ENCODE data around the gene MCTP1. TPM values are rescaled to one million over a fixed set of nuclear protein-coding genes. Genes with fewer than 3 reads are reported as not detected.

MCTP1 gene
- total RNA-seq, 4 donors from 2014 or later, result 5.7 to 33.5 (median 17.4) TPM

DNA sequence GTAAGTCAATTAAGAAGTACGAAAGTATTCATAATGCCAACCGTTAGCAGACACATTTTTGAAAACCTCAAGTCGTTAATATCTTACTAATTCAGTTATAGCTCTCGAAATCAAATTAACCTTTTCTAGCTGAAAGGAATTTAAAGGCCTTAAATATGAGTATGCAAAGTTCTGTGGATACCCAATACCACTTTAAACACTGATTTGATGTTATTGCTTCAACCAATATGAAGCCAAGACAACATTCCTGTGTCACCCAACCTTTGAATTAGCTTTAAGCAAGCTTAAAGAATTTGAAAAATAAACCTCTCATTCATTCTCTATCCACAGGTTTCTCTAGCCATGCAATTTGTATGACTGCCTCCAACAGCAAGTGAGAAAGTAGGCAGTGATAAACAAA is 204.5 kb downstream of the MCTP1 start:
- Histone ChIP-seq H3K4me3 (replicated peaks in 1 of 3) (no peak overlapping the region), H3K36me3 (no peaks in the 10 kb centered on the region), H3K27ac (no peak overlapping the region), H3K27me3 (no peaks in the 10 kb centered on the region), H3K4me1 (no peaks in the 10 kb centered on the region), H3K9me3 (no peaks in the 10 kb centered on the region)
- 72 to 84% methylated on average over 4 of the region's 4 CpGs for WGBS, 2 donors
- TF ChIP-seq, protein P1, sequence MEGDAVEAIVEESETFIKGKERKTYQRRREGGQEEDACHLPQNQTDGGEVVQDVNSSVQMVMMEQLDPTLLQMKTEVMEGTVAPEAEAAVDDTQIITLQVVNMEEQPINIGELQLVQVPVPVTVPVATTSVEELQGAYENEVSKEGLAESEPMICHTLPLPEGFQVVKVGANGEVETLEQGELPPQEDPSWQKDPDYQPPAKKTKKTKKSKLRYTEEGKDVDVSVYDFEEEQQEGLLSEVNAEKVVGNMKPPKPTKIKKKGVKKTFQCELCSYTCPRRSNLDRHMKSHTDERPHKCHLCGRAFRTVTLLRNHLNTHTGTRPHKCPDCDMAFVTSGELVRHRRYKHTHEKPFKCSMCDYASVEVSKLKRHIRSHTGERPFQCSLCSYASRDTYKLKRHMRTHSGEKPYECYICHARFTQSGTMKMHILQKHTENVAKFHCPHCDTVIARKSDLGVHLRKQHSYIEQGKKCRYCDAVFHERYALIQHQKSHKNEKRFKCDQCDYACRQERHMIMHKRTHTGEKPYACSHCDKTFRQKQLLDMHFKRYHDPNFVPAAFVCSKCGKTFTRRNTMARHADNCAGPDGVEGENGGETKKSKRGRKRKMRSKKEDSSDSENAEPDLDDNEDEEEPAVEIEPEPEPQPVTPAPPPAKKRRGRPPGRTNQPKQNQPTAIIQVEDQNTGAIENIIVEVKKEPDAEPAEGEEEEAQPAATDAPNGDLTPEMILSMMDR (IDR thresholded peaks at IDR 0.05), result no peak
- no peak for TF ChIP-seq POLR2A (IDR thresholded peaks at IDR 0.05)
- no peak for DNase-seq
- intact Hi-C loops (cut with DNase I), result no loop called here

DNA sequence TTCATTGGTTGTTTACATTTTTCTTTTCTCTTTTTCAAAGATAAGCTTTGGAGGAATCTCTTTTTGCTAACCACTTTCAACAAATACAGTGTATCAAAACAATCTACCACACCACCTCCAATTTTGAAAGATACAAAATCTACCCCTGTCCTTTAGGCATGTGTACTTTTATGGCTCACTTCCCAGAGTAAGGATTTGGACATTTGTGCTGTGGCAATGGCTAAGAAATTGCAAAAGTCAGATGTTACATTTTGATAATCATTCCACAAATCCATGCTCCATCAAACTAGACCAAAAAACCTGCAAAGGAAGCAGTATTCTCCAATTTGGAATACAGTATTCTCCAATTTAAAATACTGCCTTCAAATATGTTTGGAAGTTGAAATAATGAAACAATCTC is 204.9 kb downstream of the MCTP1 start:
- H3K36me3 ChIP-seq, result no peaks in the 10 kb centered on the region
- TF ChIP-seq, protein P1 (IDR thresholded peaks at IDR 0.05), result no peak
- no peak for TF ChIP-seq POLR2A (IDR thresholded peaks at IDR 0.05)
- H3K27ac ChIP-seq, result no peak overlapping the region
- no peaks in the 10 kb centered on the region for H3K9me3 ChIP-seq
- no peak overlapping the region for H3K4me3 ChIP-seq (replicated peaks in 1 of 3)
- DNase-seq, result no peak
- H3K27me3 ChIP-seq, result no peaks in the 10 kb centered on the region
- H3K4me1 ChIP-seq, result no peaks in the 10 kb centered on the region
- intact Hi-C loops (cut with DNase I), result no loop called here

DNA sequence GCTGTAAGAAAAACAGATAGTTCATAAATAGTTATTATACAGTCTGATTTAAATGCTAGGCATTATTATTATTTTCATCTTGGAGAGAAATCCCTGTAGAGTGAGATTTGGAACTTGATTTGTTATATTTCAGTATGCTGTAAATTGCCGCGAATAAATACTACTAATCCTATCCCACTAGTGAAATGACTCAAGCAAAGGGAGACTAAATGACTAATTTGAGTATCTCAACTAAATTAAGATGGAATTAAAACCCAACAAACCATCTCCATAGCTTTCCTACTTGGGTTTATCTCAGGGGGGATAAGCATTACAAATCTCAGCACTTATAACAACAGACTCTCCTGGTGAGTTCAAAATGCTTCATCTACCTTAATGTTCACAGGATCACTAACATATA is 206.0 kb downstream of the MCTP1 start:
- H3K4me3 ChIP-seq (replicated peaks in 1 of 3), result no peak overlapping the region
- H3K9me3 ChIP-seq, result no peaks in the 10 kb centered on the region
- intact Hi-C loops (cut with DNase I), result no loop called here
- no peaks in the 10 kb centered on the region for H3K27me3 ChIP-seq
- H3K4me1 ChIP-seq, result no peaks in the 10 kb centered on the region
- no peak for DNase-seq
- H3K36me3 ChIP-seq, result no peaks in the 10 kb centered on the region
- TF ChIP-seq, protein P1 (IDR thresholded peaks at IDR 0.05), result no peak
- no peak for TF ChIP-seq POLR2A (IDR thresholded peaks at IDR 0.05)
- 91 to 95% methylated on average over 2 of the region's 2 CpGs for WGBS, 2 donors
- no peak overlapping the region for H3K27ac ChIP-seq

DNA sequence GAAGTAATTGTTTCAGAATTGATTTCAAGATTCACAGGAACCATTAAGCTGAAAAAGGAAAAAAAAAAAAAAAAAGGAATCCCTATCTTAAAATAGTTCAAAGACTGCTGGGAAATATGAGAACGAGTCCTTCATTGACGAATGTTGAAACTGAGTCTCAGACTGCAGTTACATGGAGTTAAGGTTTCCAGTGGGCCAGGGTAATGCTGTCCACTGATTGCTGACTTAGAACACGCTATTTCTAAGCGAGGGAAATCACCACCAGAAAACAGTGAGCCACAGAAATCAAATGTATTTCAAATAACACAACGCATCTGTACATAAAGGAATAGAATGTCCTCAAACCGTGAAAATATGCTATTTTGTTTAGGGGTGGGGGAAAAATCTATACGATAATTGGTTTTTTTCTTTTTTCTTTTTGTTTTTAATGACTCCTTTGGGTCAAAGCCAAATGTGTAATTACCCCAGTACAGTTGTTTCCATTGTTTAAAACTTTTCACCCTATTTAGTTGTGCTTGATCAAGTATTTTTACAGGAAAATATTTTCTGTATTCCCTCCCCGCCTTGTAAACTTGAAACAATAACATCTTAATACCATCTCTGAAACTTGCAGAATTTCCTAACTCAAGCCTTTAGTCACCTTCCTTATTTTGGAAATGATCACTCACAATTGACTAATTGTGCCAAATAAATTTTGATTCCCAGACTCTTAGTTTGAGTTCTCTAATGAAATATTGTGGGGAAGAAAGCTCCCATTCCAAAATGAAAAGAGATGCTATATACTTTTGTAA is 208.3 kb downstream of the MCTP1 start:
- WGBS, 2 donors, result 74 to 79% methylated on average over 8 of the region's 8 CpGs
- Histone ChIP-seq H3K4me3 (replicated peaks in 1 of 3) (no peak overlapping the region), H3K36me3 (no peaks in the 10 kb centered on the region), H3K27me3 (no peaks in the 10 kb centered on the region), H3K9me3 (no peaks in the 10 kb centered on the region), H3K4me1 (no peaks in the 10 kb centered on the region), H3K27ac (no peak overlapping the region)
- TF ChIP-seq, protein P1 (IDR thresholded peaks at IDR 0.05), result no peak
- no peak for TF ChIP-seq POLR2A (IDR thresholded peaks at IDR 0.05)
- DNase-seq, result no peak
- intact Hi-C loops (cut with DNase I), result no loop called here

DNA sequence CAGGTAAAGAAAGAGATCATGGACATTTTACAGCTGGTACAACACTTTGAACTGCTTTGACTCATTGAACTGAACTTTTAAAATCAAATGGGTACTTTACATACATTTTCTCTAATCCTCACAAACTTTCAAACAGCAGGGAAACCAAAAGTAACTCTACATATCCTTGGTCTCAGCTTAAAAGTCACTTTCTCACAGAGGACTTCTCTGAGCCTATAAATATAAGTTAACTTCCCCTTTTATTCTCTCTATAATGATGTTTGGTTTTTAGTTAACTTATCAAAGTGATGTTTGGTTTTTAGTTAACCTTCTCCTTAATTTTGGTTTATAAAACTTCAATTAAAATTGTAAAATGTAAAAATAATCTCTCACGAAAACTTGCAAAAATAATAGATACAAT is 209.8 kb downstream of the MCTP1 start:
- intact Hi-C loops (cut with DNase I), result no loop called here
- Histone ChIP-seq H3K27ac (no peak overlapping the region), H3K9me3 (no peaks in the 10 kb centered on the region), H3K4me3 (replicated peaks in 1 of 3) (no peak overlapping the region), H3K27me3 (no peaks in the 10 kb centered on the region), H3K4me1 (no peaks in the 10 kb centered on the region), H3K36me3 (no peaks in the 10 kb centered on the region)
- no peak for DNase-seq
- TF ChIP-seq, protein P1 (IDR thresholded peaks at IDR 0.05), result no peak
- TF ChIP-seq POLR2A (IDR thresholded peaks at IDR 0.05), result no peak
- 91 to 96% methylated on average over 1 of the region's 1 CpG for WGBS, 2 donors
